MV-4-11 (cell line): Measurements from ENCODE around the gene C4orf17.

Source experiments
- DNase-seq: peaks from one replicate; lab custom pipeline; 2025; lab: John Stamatoyannopoulos, UW

Gene C4orf17

DNA sequence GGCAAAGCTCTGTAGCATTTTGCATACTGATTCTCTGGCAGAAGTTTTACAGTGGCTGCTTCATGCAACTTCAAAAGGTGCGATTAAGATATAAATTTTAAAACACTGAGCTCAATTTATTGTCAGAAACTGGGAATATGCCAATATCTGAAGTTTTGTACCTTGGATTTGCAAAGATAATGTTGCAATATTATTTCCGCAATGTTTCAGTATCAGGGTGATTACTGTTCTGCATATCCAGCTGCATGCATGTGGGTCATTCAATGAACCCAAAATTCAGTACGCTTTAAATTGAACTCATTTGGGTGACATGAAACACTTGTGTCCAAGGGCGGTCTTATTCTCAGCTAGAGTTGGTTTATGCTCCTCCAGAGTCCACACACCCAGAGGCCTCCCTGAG lies 26.9 kb downstream of the C4orf17 start:
- no peak for DNase-seq

DNA sequence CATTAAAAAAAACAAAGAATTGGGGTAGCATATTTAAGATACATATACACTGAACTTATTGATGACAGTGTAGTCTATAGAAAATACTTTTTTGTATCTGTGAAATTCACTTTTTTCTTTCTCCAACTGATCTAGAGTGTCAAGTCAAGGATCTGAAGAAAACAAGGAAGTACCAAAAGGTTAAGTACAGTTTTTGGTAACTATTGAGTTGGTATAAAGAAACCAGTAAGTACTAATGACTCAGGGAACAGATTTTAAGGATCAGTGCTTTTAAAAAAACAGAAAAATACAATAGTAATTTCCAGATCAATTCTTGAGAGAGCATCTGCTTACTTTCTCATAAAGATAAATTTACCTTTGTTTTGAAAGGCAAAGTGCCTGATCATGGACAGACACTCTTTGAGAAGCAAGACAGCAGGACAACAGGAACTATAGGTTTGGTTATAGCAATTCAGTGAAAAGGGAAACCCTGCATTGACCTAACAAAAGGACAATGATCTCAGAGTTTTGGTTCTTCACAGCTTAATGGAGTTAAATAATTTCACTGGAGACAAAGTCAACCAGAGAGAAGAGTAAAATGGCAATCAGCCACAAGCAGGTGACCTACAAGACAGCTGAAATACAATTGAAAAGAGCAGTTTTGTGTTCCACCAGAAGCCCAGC lies 29.6 kb downstream of the C4orf17 start:
- DNase-seq: no peak

DNA sequence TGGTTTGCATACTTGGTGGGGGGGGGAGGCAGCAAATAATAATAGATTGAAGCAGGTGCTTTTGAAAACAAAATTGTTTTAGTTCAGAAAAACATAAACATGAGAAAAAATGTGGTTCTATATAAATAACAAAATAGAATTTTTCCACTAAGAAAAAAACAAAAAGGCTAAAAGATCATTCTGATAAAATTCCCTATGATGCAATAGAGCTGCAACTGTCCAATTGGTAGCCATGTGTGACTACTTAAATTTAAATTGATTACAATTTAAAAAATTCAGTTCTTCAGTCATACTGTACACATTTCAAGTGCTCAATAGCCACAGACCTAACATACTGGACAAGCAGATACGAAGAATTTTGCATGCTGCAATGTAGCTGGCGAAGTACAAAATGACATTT lies 42.1 kb downstream of the C4orf17 start:
- no peak for DNase-seq

DNA sequence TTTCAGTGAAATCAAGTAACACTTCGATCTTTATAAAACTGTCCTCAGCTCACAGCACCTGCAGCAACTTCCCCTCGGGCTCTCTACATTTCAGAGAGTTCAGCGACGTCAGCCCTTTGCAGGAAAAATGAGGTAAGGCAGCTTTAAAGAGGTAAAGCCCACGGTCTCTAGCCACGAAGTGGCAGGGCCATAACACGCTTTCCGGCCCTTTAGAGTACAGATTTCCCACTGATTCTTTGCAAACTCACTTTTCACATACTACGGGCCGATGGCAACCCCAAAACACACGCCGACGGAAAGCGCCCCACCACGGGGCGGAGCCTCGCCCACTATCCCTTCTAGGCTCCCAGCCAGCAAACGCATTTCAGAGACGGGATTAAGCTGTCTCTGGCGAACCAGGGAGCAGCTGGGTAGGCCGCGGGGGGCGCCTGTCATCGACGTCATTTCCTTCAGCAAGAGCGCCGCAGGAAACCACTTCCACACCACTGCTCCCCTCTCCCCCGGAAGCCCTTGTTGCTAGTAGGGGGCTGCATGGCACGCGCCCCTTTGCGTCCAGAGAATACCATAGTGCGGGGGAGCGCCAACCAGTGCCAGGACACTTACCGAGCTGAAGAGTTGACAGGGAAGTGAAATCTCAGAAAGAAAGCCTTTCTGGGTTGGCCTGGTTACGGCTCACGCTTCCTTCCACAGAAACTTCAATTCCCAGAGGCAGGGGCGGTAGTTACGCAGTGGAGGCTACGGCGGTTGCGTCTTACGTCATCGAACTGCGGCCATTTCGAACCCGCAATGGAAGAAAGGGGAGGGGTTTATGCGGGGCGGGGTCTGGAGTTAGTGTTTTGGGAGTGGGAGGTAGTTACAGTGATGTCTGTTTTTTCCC lies 52.7 kb downstream of the C4orf17 start, which contains the start of gene TRMT10A:
Gene TRMT10A, minus strand, starts transcription at position 730 of the 877 bp plus-strand sequence. CDS start 4,701 bp downstream, outside the sequence.
- peak; percentile 97 for DNase-seq

DNA sequence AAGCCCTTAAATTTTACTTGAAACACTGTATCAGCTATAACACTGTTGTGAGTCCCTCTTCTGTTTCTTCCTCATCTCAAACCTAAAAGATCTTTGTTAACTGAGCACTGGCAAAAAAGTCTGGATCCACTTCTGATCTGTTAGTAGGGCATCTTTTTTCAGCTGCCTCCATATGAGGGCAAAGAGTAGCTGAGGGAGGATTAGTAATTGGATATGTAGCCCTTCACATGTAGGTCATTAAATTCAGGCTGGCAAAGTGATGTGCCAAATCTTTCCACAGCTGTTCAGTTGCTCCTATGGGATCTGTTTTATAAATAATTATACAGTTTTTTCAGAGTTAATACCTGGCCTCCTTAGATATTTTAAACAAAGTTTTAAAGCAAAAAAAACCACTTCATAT lies 54.1 kb downstream of the C4orf17 start:
- no peak for DNase-seq

DNA sequence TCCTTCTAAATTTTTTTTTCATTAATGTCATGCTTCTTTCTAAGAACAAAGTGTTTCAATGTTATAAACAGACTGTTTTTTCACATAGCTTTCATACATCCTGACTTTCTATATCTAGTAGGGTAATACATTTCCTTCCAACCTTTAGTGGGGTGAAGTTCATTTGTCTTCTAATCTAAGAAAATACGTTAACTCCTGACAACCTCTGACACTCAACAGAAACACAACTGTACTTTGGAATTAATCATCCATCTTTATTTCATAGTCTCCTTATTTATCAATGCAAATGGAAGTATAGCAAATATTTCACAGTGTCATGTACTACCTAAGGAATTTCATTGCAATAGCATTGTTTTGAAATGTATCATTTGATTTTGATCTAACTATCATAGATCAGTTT lies 61.1 kb downstream of the C4orf17 start:
- no peak for DNase-seq

DNA sequence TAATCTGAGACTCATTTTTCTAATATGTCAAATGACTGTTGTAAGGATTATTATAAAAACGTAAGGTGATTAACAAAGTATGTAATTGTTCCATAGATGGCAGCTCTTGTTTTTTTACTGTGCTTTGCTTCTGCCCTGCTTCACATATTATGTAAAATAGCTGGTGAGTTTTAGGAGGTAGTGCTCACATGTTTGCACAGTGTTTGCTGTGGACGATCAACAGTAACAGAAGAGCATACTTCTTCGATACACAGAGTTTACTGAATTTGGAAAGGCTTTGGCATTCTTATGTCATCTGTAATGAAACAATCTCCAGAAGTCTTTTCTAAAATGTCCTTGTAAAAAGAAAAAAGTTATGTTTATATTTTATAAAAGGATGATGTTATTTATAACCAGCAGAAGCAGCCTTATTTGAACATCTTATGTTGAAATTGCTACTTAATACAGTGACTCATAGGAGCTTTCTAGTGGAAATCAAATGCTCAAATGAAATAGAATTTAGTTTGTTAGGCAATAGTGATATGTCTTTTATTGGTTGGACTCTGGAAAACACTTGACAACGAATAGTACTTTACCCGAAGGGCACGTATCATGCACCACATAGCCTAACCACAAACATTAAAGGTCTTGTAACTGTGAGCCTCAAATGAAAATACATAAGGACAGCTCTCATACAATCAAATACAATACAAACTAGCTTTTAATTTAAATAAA lies 61.9 kb downstream of the C4orf17 start:
- no peak for DNase-seq

DNA sequence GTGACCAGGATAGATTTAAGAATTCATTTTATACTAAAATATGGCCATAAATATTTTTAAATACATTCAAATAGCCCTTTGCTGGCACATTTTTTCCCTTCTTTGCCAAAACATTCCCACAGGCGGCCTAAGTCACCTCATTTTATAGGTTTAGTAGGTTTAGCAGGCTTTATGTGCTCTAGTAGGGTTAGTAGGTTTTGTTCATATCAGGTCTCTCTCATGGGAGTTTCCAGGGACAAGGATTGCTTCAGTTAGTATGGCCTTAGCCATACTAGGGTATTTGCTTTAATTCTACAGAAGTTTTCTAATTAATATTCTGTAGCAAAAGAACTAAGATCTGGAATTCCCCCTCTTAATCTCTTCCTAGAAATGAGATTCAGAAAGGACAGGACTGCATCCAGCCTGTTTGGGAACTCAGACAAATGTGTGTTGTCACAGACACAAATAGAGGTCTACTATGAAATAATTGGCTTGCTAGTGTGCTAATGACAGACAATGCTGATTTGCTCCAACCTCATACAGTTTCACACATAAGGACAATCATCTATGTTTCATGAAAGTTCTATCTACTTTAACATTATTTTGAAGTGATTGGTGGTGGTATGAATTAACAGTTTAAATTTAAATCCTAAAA lies 63.0 kb downstream of the C4orf17 start:
- DNase-seq: no peak

DNA sequence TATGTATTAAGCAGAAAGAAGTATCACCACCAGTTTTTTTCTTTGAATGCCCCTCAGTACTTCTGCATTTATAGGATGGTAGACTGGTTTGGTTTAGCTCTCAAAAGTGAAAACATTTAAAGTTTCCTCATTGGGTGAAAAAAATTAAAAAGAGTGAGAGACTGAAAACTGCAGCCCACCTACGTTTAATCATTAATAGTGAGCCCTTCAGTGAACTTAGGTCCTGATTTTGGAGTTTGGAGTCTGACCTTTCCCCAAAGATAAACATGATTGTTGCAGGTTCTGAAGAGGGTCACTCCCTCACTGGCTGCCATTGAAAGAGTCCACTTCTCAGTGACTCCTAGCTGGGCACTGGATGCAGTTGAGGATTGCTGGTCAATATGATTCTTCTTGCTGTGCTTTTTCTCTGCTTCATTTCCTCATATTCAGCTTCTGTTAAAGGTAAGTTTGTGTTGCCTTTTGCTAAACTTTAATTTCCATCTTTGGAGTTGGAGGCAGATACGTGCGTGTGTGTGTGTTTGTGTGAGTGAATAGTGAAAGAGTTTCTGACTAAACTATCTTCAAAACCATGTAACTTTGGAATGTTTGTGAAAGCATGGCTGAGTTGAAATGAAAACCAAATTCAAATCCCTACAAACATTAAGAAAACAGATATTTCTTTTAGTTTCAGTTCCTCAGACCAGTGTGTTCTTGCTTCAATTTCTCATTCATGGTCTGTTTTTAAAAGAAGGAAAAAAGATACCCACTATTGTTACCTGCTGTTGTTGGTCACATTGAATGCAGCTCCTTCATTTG lies 63.9 kb downstream of the C4orf17 start, which contains the start of gene MTTP:
Gene MTTP, plus strand, starts transcription at position 295 of the 795 bp plus-strand sequence. Its CDS starts 86 bp downstream, at position 381.
- DNase-seq: peak; percentile 31

DNA sequence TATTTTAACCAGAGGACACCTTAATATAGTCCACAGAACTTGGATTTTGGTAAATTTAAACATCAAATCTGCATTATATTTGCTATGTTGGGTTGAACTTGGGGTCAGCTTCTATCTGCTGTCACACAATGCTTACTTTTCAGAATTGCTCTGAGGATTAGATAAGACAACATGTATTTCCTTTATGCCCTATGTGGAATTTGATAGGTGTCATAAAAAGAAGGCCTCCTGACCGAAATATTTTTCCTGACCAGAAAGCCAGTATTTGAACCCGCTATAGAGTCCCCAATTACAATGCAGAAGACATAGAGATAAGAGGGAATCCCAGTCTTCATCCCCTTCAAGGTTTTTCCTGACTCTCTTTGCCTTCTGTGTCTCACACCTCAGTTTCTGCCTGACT lies 67.9 kb downstream of the C4orf17 start:
- DNase-seq: no peak

DNA sequence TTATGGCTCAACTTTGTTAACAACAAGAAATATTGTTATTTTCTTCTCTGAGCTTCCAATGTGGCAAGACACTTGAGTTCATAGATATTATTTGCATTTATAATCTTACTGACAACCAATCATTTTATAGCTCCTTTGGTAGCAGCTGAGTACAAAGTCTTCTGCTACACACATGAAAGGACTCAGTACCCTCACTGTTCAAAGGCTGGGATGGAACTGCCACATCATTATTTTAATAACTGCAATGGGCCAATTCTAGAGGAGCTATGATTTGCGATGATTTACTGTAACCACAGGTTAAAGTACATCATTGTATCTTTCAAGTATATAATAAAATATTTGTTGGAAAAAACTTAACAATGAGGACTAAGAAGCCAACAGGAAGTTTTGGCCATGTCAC lies 74.7 kb downstream of the C4orf17 start:
- no peak for DNase-seq

DNA sequence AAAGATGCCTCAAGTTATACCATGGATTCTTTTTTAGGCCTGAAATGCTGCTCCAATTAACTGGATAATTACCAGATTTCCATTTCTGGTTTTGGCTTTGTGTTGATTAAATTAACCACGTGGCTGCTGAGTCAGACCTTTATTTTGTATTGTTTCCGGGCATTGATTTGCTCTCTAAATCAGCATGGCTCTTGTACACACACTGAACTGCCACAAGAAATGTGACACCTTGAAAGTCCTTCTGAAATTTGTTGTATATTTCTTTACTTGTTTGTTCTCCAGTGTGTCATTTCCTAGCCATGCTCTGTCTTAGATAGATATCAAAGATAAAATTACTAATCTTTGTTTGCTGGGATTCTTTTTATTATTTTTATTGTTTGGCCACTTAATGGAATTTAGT lies 75.5 kb downstream of the C4orf17 start:
- no peak for DNase-seq

DNA sequence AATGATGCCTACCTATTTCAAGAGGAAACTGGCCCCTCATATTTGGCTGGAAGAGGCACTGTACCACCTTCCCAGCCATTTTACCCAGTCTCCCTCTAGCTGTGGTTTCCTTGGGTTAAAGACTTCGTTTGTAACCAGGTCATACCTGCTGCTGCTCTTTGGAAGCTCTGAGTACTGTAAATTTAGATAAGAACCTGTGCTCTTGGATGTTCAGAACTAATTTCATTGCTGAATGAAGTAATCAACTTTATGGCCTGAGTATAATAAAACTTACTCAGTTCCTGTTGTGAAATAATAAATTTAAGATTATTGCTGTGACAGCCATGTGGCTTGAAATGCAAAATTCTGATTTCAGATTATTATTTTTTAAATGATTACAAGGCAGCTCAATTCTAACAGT lies 76.0 kb downstream of the C4orf17 start:
- no peak for DNase-seq

DNA sequence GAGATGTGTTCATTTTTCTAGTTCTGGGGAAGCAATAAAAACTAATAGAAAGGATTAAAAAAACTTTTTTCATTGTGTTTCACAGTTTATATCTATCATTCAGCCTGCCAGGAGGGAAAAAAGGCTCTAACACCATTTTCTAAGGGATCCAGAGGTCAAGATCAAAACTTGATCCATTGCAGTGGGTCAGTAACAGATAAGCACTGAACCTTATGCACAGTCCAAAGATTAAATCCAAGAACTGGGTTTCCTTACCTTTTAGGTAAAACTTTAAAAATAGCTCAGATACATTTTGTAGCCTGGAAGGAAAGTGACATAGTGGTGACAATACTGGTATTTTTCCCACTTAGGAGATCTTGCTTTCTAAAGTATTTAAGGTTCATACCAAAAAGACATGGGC lies 76.5 kb downstream of the C4orf17 start:
- DNase-seq: no peak

DNA sequence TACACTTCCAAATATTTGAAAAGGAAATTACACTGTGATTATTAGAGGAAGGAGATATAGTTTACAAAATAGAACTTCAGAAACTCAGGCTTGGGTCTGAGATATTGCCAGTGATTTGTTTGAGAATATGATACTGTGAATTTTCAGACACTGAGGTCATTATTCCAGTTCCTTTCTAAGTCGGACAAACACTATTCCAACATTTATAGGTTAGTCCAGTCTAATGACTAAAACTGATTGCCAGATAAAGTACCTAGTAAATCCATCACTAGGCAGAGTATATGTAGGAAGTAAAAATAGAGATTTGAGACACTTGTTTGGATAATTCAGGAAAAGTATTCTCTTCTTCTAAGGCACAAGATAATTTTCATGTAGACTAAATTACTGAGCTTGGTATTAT lies 77.0 kb downstream of the C4orf17 start:
- DNase-seq: no peak

DNA sequence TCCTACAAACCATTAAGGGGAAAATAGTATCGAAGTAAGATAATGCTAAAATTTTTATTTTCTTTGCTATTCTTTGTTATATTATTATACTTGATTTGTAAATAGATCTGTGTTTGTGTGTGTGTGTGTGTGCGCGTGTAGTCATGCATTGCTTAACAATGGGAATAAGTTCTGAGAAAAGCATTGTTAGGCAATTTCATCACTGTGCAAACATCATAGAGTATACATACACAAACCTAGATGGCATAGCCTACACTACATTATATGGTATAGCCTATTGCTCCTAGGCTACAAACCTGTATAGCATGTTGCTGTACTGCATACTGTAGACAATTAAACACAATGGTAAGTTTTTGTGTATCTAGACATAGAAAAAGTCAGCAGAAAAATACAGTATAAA lies 80.9 kb downstream of the C4orf17 start:
- DNase-seq: no peak
